MM.1S (cell line): ENCODE results near the gene VPS33B.
A peak's percentile ranks its signal among the peaks of the same experiment; 100 is the strongest.
"Not testable (repeated sequence)": the region's sequence is repeated elsewhere in the genome, so short reads cannot be mapped to it uniquely, and the experiment has no call there.

Experiments
- DNase-seq: peaks from one replicate; pipeline ENCODE4 v3.0.0-alpha.2; 2015
- H2AFZ ChIP-seq: fragments of 300-600 bp; sonication (generic); 2 replicates; pipeline ENCODE4 v1.6.0; 2016; ENCODE audit warnings: antibody characterized with exemption, low read length
- H3F3A ChIP-seq: fragments of 300-600 bp; sonication (generic); 2 replicates; pipeline ENCODE4 v1.6.1; 2016; ENCODE audit warnings: mild to moderate bottlenecking, antibody characterized with exemption, low read length, moderate library complexity, mixed read lengths; ENCODE audit not compliant: insufficient read depth
- H3K27ac ChIP-seq: fragments of 300-600 bp; sonication (generic); 2 replicates; pipeline ENCODE4 v1.5.1; 2016; ENCODE audit warnings: mild to moderate bottlenecking, low read length
- H3K27me3 ChIP-seq: fragments of 300-600 bp; sonication (generic); replicated peaks from 2 replicates; pipeline ENCODE4 v1.6.0; 2016; ENCODE audit warnings: low read length; ENCODE audit not compliant: insufficient read depth
- H3K36me3 ChIP-seq: fragments of 300-600 bp; sonication (generic); replicated peaks from 2 replicates; pipeline ENCODE4 v1.6.1; 2016; ENCODE audit warnings: mild to moderate bottlenecking, low read length, mixed read lengths; ENCODE audit not compliant: insufficient read depth
- H3K4me1 ChIP-seq: fragments of 300-600 bp; sonication (generic); 2 replicates; pipeline ENCODE4 v1.6.1; 2016; ENCODE audit warnings: low read length, mixed read lengths
- H3K4me2 ChIP-seq: fragments of 300-600 bp; sonication (generic); 2 replicates; pipeline ENCODE4 v1.6.0; 2016; ENCODE audit warnings: low read depth, low read length
- H3K4me3 ChIP-seq: fragments of 300-600 bp; sonication (generic); 2 replicates; pipeline ENCODE4 v1.5.1; 2016; ENCODE audit warnings: low read length, mixed read lengths
- H3K79me2 ChIP-seq: fragments of 300-600 bp; sonication (generic); 2 replicates; pipeline ENCODE4 v1.6.1; 2016; ENCODE audit warnings: mixed run types, low read length, mixed read lengths
- H3K9ac ChIP-seq: fragments of 300-600 bp; sonication (generic); 2 replicates; pipeline ENCODE4 v1.6.1; 2016; ENCODE audit warnings: low read length, mixed read lengths
- H3K9me2 ChIP-seq: fragments of 300-600 bp; sonication (generic); replicated peaks from 2 replicates; pipeline ENCODE4 v1.6.1; 2016; ENCODE audit warnings: mild to moderate bottlenecking, low read length, mixed read lengths; ENCODE audit not compliant: insufficient read depth
- H3K9me3 ChIP-seq: fragments of 300-600 bp; sonication (generic); replicated peaks from 2 replicates; pipeline ENCODE4 v1.6.1; 2016; ENCODE audit warnings: mild to moderate bottlenecking, low read length, mixed read lengths; ENCODE audit not compliant: insufficient read depth
- H4K20me1 ChIP-seq: fragments of 300-600 bp; sonication (generic); 2 replicates; pipeline ENCODE4 v1.6.1; 2016; ENCODE audit warnings: mild to moderate bottlenecking, low read length, moderate library complexity, mixed read lengths; ENCODE audit not compliant: insufficient read depth
- CTCF ChIP-seq: fragments of 300-600 bp; sonication (generic); IDR thresholded peaks from 2 replicates; pipeline ENCODE4 v1.5.1; 2016; ENCODE audit warnings: antibody characterized with exemption, low read length, mixed read lengths
- EZH2 ChIP-seq: fragments of 300-600 bp; sonication (generic); optimal IDR thresholded peaks from 2 replicates; pipeline ENCODE3; 2017; ENCODE audit warnings: low read depth, mild to moderate bottlenecking, antibody characterized with exemption, low read length, mixed read lengths
- EZH2phosphoT487 ChIP-seq: fragments of 300-600 bp; sonication (generic); IDR thresholded peaks from 2 replicates; pipeline ENCODE4 v1.6.1; 2018; ENCODE audit warnings: antibody characterized with exemption, low read length

The VPS33B gene

GRCh38 chr15:91021516-91022074, 799 bp downstream of the VPS33B start:
- Histone ChIP-seq H3K9me3 (no peaks in the 10 kb centered on the region), H3K27ac (no peak overlapping the region), H3K9me2 (no peaks in the 10 kb centered on the region), H3K4me2 (peak overlapping the region; percentile 92), H3K4me1 (peaks cover 6% of the 10 kb centered on the region), H3K36me3 (no peaks in the 10 kb centered on the region), H4K20me1 (no peaks in the 10 kb centered on the region), H3K27me3 (no peaks in the 10 kb centered on the region), H3K4me3 (peak overlapping the region; percentile 96), H3F3A (no peaks in the 10 kb centered on the region), H3K79me2 (peaks cover 35% of the 10 kb centered on the region), H3K9ac (peak overlapping the region; percentile 82), H2AFZ (peak overlapping the region; percentile 84)
- no peak for DNase-seq
- TF ChIP-seq CTCF, result no peak
- no peak for TF ChIP-seq EZH2
- TF ChIP-seq EZH2phosphoT487, result no peak

GRCh38 chr15:91018158-91018557, 4.2 kb downstream of the VPS33B start:
- Histone ChIP-seq H3K4me1 (peaks cover 6% of the 10 kb centered on the region), H3K9me2 (no peaks in the 10 kb centered on the region), H3F3A (no peaks in the 10 kb centered on the region), H3K4me2 (no peak overlapping the region), H3K9ac (no peak overlapping the region), H3K36me3 (no peaks in the 10 kb centered on the region), H3K27ac (no peak overlapping the region), H3K9me3 (no peaks in the 10 kb centered on the region), H2AFZ (no peak overlapping the region), H4K20me1 (no peaks in the 10 kb centered on the region), H3K79me2 (peaks cover 36% of the 10 kb centered on the region), H3K4me3 (no peak overlapping the region), H3K27me3 (no peaks in the 10 kb centered on the region)
- no peak for DNase-seq
- TF ChIP-seq EZH2phosphoT487 (no peak), CTCF (no peak), EZH2 (no peak)

GRCh38 chr15:91017716-91018115, 4.7 kb downstream of the VPS33B start:
- Histone ChIP-seq H3K4me2 (no peak overlapping the region), H2AFZ (no peak overlapping the region), H3K27me3 (no peaks in the 10 kb centered on the region), H3K4me1 (peaks cover 6% of the 10 kb centered on the region), H3K36me3 (no peaks in the 10 kb centered on the region), H4K20me1 (no peaks in the 10 kb centered on the region), H3K9me2 (no peaks in the 10 kb centered on the region), H3K4me3 (no peak overlapping the region), H3K9me3 (no peaks in the 10 kb centered on the region), H3F3A (no peaks in the 10 kb centered on the region), H3K79me2 (peaks cover 36% of the 10 kb centered on the region), H3K27ac (no peak overlapping the region), H3K9ac (no peak overlapping the region)
- TF ChIP-seq EZH2phosphoT487 (no peak), EZH2 (no peak), CTCF (no peak)
- DNase-seq, result no peak

DNA sequence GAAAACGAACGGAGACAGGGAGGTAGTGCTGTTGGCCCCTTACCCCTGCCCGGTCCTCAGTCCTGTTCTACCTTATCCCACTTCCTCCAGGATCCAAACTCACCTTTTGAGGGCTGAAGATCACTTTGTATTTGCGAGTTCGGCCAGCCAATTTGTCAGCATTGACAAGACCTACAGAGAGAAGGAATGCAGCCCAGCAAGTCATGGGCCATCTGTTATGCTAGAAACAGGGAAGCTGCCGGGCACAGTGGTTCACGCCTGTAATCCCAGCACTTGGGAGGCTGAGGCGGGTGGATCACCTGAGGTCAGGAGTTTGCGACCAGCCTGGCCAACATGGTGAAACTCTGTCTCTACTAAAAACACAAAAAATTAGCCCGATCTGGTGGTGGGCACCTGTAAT, 8.7 kb downstream of the VPS33B start:
- not testable (repeated sequence) for H3K4me3 ChIP-seq, H3K9me2 ChIP-seq, H3K9me3 ChIP-seq, H3K9ac ChIP-seq, H3K4me2 ChIP-seq, H3K79me2 ChIP-seq, H2AFZ ChIP-seq, H3K4me1 ChIP-seq, H3F3A ChIP-seq, H4K20me1 ChIP-seq, DNase-seq, H3K27ac ChIP-seq, H3K27me3 ChIP-seq, H3K36me3 ChIP-seq
